ENCODE results near the gene WDTC1. TPM values are rescaled to one million over a fixed set of nuclear protein-coding genes. Genes with fewer than 3 reads are reported as not detected.
A peak's percentile ranks its signal among the peaks of the same experiment; 100 is the strongest.

WDTC1 gene
- total and polyA plus RNA-seq, 2 experiments from 2014 or later, result 3.8 to 14.0 TPM

DNA sequence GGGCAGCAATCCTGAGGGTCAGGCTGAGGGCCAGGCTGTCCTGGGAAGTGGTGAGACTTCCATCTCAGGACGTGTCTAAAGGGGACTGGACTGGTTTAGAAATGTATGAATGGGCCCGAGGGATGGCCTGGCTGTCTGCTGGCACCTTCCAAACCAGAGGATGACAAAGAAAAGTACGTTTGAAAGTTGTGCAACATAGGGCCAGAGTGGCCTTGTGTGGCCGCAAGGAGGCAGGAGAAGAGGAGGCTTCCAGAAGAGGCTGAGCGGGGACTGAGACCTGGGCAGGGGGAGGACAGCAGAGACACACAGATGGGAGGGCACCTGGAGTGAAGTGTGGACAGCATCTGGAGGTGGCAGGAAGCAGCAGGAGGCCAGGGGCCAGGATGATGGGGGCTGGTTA lies 104.8 kb downstream of the WDTC1 start (continued):
- no peak for TF ChIP-seq ZNF114 (CRISPR knock-in tag; IDR thresholded peaks at IDR 0.05)
- TF ChIP-seq, protein P1, sequence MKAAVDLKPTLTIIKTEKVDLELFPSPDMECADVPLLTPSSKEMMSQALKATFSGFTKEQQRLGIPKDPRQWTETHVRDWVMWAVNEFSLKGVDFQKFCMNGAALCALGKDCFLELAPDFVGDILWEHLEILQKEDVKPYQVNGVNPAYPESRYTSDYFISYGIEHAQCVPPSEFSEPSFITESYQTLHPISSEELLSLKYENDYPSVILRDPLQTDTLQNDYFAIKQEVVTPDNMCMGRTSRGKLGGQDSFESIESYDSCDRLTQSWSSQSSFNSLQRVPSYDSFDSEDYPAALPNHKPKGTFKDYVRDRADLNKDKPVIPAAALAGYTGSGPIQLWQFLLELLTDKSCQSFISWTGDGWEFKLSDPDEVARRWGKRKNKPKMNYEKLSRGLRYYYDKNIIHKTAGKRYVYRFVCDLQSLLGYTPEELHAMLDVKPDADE (IDR thresholded peaks at IDR 0.05), result no peak

DNA sequence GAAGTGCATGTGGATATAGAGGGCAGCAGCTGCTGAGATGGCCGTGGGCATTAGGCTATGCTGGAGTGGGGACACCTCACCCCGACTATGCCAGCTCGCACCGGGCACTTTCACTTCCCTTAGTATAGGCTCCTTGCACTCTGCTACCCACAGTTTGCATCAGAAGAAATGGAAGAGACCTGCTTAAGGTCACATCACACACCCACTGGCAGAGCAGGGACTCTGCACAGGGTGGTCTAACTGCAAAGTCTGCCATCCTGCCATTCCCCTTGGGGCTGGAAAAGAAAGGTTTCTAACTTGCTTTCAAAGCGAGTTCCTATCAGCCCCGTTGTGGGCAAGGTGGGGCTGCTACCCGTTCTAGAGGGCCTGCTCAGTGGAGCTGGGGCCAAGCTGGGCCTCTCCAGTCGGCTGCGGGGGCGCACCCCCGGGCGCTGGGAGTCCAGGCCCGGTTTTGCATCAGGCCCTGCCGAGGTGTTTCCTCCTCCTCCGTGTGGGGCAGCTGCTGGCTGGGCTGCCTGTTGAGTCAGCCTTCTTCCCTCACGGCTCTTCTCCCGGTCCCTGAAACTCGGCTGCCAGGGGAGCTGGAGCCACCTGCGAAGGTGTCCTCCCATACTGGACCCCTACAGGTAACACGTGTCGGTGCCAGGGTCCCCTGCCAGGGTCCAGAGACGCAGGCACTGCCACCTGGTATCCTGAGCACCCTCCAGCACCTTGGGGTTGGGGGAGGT lies 107.3 kb downstream of the WDTC1 start, which contains the start of gene SYTL1:
Gene SYTL1 (plus strand): TSS at position 498 of the 728 bp plus-strand sequence. CDS start 3,313 bp downstream, outside the sequence.
- no peaks in the 10 kb centered on the region; the same call in 2 of the 3 replicates for H3K9me3 Mint-ChIP-seq
- ATAC-seq (peak; percentile 88), DNase-seq (ENCODE audit: low spot score) (peak; percentile 80)
- H3K36me3 ChIP-seq (ENCODE audit: insufficient read depth), result no peaks in the 10 kb centered on the region
- peaks cover 7% of the 10 kb centered on the region; the same call in 2 of the 3 replicates for H3K36me3 Mint-ChIP-seq (ENCODE audit: low read depth)
- no peaks in the 10 kb centered on the region for H4K20me1 ChIP-seq (replicated peaks; ENCODE audit: insufficient read depth)
- peaks cover 17% of the 10 kb centered on the region; the same call in 1 of the 2 replicates for H3K4me1 ChIP-seq (ENCODE audit: insufficient read depth)
- H2AFZ ChIP-seq, result no peak within 1 kb of the TSS
- peaks cover 15% of the 10 kb centered on the region for H3K27me3 Mint-ChIP-seq (ENCODE audit: insufficient read depth, low read depth, poor library complexity)
- H3K27ac ChIP-seq (ENCODE audit: low read depth), result no peak within 1 kb of the TSS
- H3K27ac Mint-ChIP-seq, result peak within 1 kb of the TSS; percentile 41; the same call in 1 of the 2 replicates
- H3K9me2 ChIP-seq (ENCODE audit: insufficient read depth), result no peaks in the 10 kb centered on the region
- H3K4me3 Mint-ChIP-seq, result peak within 1 kb of the TSS; percentile 76
- no peaks in the 10 kb centered on the region for H3K79me2 ChIP-seq (replicated peaks; ENCODE audit: insufficient read depth)
- peaks cover 32% of the 10 kb centered on the region for H3K4me1 Mint-ChIP-seq
- H3K27me3 ChIP-seq (ENCODE audit: insufficient read depth), result no peaks in the 10 kb centered on the region
- peaks cover 5% of the 10 kb centered on the region; the same call in 1 of the 2 replicates for H3F3A ChIP-seq (replicated peaks; ENCODE audit: low read depth)
- TF ChIP-seq NANOG (IDR thresholded peaks at IDR 0.05; ENCODE audit: borderline replicate concordance) (no peak), POLR2AphosphoS5 (IDR thresholded peaks at IDR 0.05; ENCODE audit: low read depth) (peak; percentile 43)
- peak within 1 kb of the TSS; percentile 83 for H3K4me2 ChIP-seq
- H3K4me3 ChIP-seq, result peak within 1 kb of the TSS; percentile 55

DNA sequence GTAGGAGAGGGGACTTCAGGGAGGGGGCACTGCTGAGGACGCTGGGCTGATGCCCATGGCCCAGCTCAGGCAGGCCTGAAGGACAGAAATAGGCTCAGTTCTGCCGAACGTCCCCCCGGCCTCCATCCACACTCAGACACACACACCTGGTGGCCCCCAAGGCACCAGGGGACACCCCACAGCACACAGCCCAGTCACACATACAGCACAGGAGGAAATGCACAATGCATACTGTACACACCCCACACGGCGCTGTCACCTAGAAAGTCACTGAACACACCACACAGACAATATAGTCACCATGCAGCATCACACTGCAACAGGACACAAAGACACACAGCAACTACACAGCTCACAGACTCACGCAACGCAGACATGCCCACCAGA lies 108.0 kb downstream of the WDTC1 start:
- Histone ChIP-seq H3K79me2 (replicated peaks; ENCODE audit: insufficient read depth) (no peaks in the 10 kb centered on the region), H2AFZ (no peak overlapping the region), H3K4me1 (ENCODE audit: insufficient read depth) (peaks cover 17% of the 10 kb centered on the region; the same call in 1 of the 2 replicates), H3K27ac (ENCODE audit: low read depth) (no peak overlapping the region), H3F3A (replicated peaks; ENCODE audit: low read depth) (peaks cover 5% of the 10 kb centered on the region; the same call in 1 of the 2 replicates), H4K20me1 (replicated peaks; ENCODE audit: insufficient read depth) (no peaks in the 10 kb centered on the region), H3K4me2 (peak overlapping the region; percentile 83), H3K4me3 (peak overlapping the region; percentile 55), H3K36me3 (ENCODE audit: insufficient read depth) (no peaks in the 10 kb centered on the region), H3K27me3 (ENCODE audit: insufficient read depth) (no peaks in the 10 kb centered on the region), H3K9me2 (ENCODE audit: insufficient read depth) (no peaks in the 10 kb centered on the region)
- H3K4me3 Mint-ChIP-seq, result peak overlapping the region; percentile 76
- peaks cover 9% of the 10 kb centered on the region for H3K36me3 Mint-ChIP-seq (ENCODE audit: low read depth)
- DNase-seq (ENCODE audit: low spot score) (no peak), ATAC-seq (no peak; the same call in 2 of the 3 replicates)
- H3K27ac Mint-ChIP-seq, result no peak overlapping the region
- no peaks in the 10 kb centered on the region; the same call in 2 of the 3 replicates for H3K9me3 Mint-ChIP-seq
- H3K4me1 Mint-ChIP-seq, result peaks cover 36% of the 10 kb centered on the region
- peaks cover 14% of the 10 kb centered on the region for H3K27me3 Mint-ChIP-seq (ENCODE audit: insufficient read depth, low read depth, poor library complexity)
- TF ChIP-seq POLR2AphosphoS5 (IDR thresholded peaks at IDR 0.05; ENCODE audit: low read depth), result no peak
- no peak for TF ChIP-seq STAT1 (IDR thresholded peaks at IDR 0.05; ENCODE audit: unreplicated experiment)
- TF ChIP-seq ZNF114 (CRISPR knock-in tag; IDR thresholded peaks at IDR 0.05), result no peak
- TF ChIP-seq EZH2phosphoT487 (IDR thresholded peaks at IDR 0.05; ENCODE audit: unreplicated experiment), result no peak
- TF ChIP-seq, protein P2, sequence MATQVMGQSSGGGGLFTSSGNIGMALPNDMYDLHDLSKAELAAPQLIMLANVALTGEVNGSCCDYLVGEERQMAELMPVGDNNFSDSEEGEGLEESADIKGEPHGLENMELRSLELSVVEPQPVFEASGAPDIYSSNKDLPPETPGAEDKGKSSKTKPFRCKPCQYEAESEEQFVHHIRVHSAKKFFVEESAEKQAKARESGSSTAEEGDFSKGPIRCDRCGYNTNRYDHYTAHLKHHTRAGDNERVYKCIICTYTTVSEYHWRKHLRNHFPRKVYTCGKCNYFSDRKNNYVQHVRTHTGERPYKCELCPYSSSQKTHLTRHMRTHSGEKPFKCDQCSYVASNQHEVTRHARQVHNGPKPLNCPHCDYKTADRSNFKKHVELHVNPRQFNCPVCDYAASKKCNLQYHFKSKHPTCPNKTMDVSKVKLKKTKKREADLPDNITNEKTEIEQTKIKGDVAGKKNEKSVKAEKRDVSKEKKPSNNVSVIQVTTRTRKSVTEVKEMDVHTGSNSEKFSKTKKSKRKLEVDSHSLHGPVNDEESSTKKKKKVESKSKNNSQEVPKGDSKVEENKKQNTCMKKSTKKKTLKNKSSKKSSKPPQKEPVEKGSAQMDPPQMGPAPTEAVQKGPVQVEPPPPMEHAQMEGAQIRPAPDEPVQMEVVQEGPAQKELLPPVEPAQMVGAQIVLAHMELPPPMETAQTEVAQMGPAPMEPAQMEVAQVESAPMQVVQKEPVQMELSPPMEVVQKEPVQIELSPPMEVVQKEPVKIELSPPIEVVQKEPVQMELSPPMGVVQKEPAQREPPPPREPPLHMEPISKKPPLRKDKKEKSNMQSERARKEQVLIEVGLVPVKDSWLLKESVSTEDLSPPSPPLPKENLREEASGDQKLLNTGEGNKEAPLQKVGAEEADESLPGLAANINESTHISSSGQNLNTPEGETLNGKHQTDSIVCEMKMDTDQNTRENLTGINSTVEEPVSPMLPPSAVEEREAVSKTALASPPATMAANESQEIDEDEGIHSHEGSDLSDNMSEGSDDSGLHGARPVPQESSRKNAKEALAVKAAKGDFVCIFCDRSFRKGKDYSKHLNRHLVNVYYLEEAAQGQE (IDR thresholded peaks at IDR 0.05; ENCODE audit: unreplicated experiment), result no peak
- TF ChIP-seq EZH2 (IDR thresholded peaks at IDR 0.05; ENCODE audit: low read depth, unreplicated experiment), result no peak
- TF ChIP-seq ZNF331 (CRISPR knock-in tag; IDR thresholded peaks at IDR 0.05; ENCODE audit: low read depth), result no peak
- no peak for TF ChIP-seq NANOG (IDR thresholded peaks at IDR 0.05; ENCODE audit: borderline replicate concordance)

All from GM23338 (cell line).